ENCODE measurements around the gene PPP2R3B. TPM values are rescaled to one million over a fixed set of nuclear protein-coding genes. Genes with fewer than 3 reads are reported as not detected.

PPP2R3B gene
- 14.1 and 20.2 TPM in 2 replicates for total RNA-seq

GRCh38 chrX:386768-387575, at the start of gene PPP2R3B:
Gene PPP2R3B, minus strand, starts transcription at chrX:386907. Its CDS starts 216 bp downstream, at chrX:386691.

GRCh38 chrX:318739-319578, 67.7 kb downstream of the PPP2R3B start, which contains the start of gene GTPBP6:
Gene GTPBP6, minus strand, starts transcription at chrX:318796. Its CDS starts 9 bp downstream, at chrX:318787.

Other genes starting within 250 kb of the PPP2R3B start
- 7.6 and 15.5 TPM in 2 replicates for gene PLCXD1, start 105.5 kb downstream of the PPP2R3B start, total RNA-seq
- gene GTPBP6, start 68.1 kb downstream of the PPP2R3B start, total RNA-seq: 54.2 and 64.9 TPM in 2 replicates
- not detected in 2 replicates for gene SHOX, start 243.9 kb upstream of the PPP2R3B start, total RNA-seq

Measured in hair follicular keratinocyte (primary cell).